Panc1 (cell line): Measurements from ENCODE around the gene CXCL1.

Experiments used
- CTCF ChIP-seq: fragments of 450-650 bp; IDR thresholded peaks from 2 replicates; pipeline ENCODE4 v1.5.1; 2017; ENCODE audit warnings: mild to moderate bottlenecking
- POLR2AphosphoS5 ChIP-seq: IDR thresholded peaks from 2 replicates; pipeline ENCODE4 v1.6.1; 2012; ENCODE audit warnings: mild to moderate bottlenecking, low read depth, low read length, moderate library complexity
- SIN3A ChIP-seq: IDR thresholded peaks from 2 replicates; pipeline ENCODE4 v1.6.1; 2012; ENCODE audit warnings: low read depth, mild to moderate bottlenecking, low read length, moderate library complexity, borderline replicate concordance; ENCODE audit not compliant: insufficient read depth
- TCF7L2 ChIP-seq: IDR thresholded peaks from 2 replicates; pipeline ENCODE4 v1.6.1; 2011; ENCODE audit warnings: mild to moderate bottlenecking, low read depth, low read length, inconsistent platforms
- TF ChIP-seq, protein P1 (sequence below), 2 experiments: IDR thresholded peaks; 2 replicates each; pipeline ENCODE4 v1.6.1; 2011 to 2012; ENCODE audit warnings: low read depth in 2 of 2, control low read depth in 1 of 2, low read length in 1 of 2, mild to moderate bottlenecking in 1 of 2, moderate library complexity in 1 of 2; ENCODE audit not compliant: insufficient read depth in 1 of 2

GRCh38 chr4:73892966-73893365 is 23.8 kb downstream of the CXCL1 start:
- TF ChIP-seq CTCF (no peak), POLR2AphosphoS5 (no peak), SIN3A (no peak), TCF7L2 (no peak)
- TF ChIP-seq, protein P1, sequence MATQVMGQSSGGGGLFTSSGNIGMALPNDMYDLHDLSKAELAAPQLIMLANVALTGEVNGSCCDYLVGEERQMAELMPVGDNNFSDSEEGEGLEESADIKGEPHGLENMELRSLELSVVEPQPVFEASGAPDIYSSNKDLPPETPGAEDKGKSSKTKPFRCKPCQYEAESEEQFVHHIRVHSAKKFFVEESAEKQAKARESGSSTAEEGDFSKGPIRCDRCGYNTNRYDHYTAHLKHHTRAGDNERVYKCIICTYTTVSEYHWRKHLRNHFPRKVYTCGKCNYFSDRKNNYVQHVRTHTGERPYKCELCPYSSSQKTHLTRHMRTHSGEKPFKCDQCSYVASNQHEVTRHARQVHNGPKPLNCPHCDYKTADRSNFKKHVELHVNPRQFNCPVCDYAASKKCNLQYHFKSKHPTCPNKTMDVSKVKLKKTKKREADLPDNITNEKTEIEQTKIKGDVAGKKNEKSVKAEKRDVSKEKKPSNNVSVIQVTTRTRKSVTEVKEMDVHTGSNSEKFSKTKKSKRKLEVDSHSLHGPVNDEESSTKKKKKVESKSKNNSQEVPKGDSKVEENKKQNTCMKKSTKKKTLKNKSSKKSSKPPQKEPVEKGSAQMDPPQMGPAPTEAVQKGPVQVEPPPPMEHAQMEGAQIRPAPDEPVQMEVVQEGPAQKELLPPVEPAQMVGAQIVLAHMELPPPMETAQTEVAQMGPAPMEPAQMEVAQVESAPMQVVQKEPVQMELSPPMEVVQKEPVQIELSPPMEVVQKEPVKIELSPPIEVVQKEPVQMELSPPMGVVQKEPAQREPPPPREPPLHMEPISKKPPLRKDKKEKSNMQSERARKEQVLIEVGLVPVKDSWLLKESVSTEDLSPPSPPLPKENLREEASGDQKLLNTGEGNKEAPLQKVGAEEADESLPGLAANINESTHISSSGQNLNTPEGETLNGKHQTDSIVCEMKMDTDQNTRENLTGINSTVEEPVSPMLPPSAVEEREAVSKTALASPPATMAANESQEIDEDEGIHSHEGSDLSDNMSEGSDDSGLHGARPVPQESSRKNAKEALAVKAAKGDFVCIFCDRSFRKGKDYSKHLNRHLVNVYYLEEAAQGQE (IDR thresholded peaks at IDR 0.05; ENCODE audit: insufficient read depth in 1 of 2, low read depth in 2 of 2, low read length in 1 of 2), result no peak
